Nucleus accumbens (tissue), 56 donors: ENCODE results near the gene ANKRD34A.

ENCODE experiments used
- DNase-seq, 56 donors: peaks; one replicate each; lab custom pipeline; 2025; lab: John Stamatoyannopoulos, UW

ANKRD34A gene

GRCh38 chr1:145916745-145917144 lies 47.6 kb downstream of the ANKRD34A start:
- DNase-seq, result no peak

- no peak for DNase-seq
Measured at GRCh38 chr1:145912128-145912641, 52.2 kb downstream of the ANKRD34A start.
